ENCODE data around the gene FUOM.

- no peak for TF ChIP-seq CTCF (conservative IDR thresholded peaks at IDR 0.05; ENCODE audit: low read depth, low read length)
- TF ChIP-seq EZH2 (IDR thresholded peaks at IDR 0.05; ENCODE audit: borderline replicate concordance, low read depth, low read length, poor library complexity, severe bottlenecking), result no peak
Observed at GRCh38 chr10:133397938-133398337, 40.1 kb upstream of the FUOM start.

Data from A673 (cell line).